ENCODE measurements around the gene PEX14.
"Not testable (repeated sequence)": the region's sequence is repeated elsewhere in the genome, so short reads cannot be mapped to it uniquely, and the experiment has no call there.

Gene PEX14

DNA sequence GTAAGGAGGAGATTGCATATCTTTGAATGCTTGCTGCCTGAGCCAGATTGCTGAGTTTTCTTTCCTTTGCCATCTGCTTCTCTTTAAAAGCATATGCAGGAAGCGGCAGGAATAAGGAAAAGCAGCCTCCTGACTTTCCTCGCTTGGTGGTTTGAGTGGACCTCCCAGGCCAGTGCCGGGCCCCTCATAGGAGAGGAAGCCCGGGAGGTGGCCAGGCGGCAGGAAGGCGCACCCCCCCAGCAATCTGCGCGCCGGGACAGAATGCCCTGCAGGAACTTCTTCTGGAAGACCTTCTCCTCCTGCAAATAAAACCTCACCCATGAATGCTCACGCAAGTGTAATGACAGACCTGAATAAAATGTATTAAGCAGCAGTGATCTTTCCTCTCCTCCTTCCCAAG is 23.5 kb upstream of the PEX14 start:
- no peak for DNase-seq

DNA sequence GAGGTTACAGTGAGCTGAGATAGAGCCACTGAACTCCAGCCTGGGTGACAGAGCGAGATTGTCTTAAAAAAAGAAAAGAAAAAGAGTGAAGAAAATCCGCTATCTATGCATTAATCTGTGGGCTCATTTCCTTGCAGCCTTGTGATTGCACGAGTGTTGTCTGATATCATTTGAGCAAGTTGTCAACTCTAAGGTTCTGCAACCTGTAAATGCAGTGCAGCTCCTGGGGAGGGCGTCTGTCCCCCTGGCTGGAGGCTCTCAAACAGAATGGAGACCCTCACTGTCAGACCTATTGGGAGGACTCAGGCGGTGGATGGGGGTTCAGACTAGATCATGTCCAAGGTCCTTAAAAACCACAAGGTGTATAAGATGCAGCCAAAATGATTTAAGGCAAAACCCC is 18.7 kb upstream of the PEX14 start:
- DNase-seq = no peak

DNA sequence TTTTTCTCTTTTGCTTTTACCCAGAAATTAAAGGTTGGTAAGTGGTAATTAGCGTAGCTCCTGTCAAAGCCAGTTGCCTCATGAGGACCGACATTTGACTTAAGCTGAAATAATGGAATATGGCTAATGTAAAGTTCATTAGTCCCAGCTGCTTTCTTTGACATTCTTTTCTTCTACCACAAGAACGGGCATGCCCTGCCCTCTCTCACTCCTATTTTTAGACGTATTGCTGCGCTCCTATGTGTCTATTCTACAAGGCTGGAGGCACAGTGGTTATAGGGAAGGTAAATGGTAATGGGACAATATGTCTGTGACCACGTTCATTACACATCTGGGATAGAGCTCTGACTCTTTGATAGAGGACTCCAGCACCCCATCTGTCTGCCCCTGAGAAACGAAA is 18.1 kb upstream of the PEX14 start:
- no peak for DNase-seq

DNA sequence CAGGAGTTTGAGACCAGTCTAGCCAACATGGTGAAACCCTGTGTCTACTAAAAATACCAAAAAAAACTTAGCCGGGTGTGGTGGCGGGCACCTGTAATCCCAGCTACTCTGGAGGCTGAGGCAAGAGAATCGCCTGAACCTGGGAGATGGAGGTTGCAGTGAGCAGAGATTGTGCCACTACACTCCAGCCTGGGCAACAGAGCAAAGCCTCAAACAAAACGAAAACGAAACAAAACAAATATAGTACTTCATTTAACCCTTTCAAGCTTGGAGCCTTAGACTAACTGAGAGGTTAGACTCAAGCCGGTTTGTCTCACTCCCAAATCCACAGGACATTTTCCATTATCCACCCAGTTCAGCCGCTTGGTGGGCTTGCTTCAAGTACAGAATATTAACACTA is 17.3 kb upstream of the PEX14 start:
- not testable (repeated sequence) for DNase-seq

DNA sequence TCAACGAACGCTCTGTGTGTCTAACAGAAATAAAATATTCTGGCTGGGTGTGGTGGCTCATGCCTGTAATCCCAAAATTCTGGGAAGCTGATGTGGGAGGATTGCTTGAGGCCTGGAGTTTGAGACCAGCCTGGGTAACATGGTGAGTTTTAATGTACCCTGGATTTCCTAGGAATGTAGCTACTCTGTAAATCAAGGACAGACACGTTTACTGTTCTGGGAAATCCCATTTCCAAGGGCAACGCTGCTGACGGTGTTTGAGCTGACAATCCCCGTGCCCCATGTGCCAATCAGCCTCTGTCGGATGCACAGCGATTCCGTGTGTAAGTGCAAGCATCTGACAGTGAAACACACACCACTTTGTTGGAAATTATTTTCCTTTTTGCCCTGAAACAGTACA is 16.9 kb upstream of the PEX14 start:
- no peak for DNase-seq

DNA sequence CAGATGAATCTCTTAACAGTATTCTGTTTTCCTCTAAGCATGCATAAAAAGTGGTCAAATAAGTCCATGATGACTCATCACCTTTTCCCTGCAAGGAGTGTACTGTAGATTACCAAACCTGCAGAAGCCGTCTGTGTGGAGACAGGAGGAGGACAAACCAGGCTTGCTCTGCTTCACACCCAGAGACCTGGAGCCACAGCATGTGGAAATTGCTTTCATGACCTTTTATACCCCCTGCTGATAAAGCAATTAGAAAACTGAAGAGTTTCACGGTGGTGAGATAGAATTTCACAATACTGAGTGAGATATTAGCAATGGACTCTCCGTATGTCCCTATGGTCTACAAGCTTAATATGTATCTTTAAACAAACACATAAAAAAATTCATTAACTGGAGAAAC is 15.6 kb upstream of the PEX14 start:
- DNase-seq = peak; percentile 78

DNA sequence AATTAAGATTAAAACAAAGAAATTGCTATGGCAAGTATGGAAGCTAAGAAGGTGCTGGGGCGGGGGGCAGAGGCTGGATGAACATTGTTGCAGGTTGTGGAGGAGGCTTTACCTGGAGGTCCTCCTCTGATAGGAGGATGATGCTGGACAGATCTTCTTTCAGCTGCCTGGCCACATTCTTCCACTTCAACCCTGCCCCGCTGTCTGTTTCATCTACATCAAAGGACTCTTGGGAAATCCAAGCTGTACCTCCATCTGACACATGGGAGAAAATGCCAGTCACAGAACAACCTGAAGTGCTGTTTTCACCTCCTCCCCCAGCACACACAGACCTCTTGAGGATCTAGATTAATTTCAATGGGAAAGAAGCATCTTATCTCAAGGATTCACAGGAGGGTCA is 7.7 kb upstream of the PEX14 start:
- DNase-seq = no peak

DNA sequence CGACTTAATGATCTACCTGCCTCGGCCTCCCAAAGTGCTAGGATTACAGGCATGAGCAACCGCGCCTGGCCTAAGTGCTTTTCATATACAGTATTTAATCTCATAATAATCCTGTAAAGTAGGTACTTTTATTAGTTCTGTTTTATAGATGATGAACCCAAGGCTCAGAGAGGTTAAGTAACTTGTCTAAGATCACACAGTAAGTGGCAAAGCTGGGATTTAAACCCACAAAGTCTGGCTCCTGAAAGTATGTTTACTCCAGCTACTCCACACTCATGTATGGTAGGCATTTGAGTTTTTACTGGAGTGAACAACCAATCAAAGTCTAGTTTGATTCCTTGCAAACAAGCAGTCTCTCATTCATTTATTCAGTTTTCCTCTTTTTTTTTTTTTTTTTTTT is 4.7 kb upstream of the PEX14 start:
- DNase-seq = no peak

DNA sequence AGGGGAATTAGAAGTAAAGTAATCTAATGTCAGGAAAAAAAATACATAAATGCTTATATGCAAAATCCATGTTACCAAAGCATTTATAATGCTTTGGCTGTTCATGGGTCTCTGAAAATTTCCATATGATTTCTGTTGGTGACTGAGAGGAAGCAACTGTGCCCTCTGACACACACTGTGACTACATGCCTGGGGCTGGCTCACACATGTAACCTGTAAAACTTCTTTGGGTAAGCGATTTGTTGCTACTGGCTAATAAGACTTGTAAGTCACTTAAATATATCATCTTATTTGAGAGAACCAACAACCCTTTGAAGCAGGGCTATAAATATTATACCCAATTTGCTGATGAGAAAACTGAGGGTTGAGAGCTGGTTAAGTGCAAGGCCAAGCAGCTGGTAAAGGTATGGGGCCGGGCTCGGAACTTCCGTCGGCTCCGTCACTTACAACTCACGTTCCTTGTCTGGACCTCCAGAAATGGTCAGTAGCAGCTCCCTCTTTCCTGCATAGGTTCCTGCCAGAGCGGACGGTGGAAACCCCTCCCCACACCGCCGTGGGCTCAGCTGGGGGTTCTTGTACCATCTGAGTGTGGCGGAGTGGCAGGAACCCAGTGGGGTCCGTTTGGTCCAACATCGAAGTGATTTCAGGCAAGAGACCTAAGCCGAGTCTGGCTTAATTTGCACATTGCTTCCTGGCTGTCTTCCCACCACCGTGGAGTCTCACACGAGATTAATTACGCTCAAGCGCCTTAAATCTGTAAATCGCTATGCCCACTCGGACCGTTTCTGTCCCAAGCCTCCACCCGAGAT is 3.1 kb upstream of the PEX14 start:
- no peak for DNase-seq

DNA sequence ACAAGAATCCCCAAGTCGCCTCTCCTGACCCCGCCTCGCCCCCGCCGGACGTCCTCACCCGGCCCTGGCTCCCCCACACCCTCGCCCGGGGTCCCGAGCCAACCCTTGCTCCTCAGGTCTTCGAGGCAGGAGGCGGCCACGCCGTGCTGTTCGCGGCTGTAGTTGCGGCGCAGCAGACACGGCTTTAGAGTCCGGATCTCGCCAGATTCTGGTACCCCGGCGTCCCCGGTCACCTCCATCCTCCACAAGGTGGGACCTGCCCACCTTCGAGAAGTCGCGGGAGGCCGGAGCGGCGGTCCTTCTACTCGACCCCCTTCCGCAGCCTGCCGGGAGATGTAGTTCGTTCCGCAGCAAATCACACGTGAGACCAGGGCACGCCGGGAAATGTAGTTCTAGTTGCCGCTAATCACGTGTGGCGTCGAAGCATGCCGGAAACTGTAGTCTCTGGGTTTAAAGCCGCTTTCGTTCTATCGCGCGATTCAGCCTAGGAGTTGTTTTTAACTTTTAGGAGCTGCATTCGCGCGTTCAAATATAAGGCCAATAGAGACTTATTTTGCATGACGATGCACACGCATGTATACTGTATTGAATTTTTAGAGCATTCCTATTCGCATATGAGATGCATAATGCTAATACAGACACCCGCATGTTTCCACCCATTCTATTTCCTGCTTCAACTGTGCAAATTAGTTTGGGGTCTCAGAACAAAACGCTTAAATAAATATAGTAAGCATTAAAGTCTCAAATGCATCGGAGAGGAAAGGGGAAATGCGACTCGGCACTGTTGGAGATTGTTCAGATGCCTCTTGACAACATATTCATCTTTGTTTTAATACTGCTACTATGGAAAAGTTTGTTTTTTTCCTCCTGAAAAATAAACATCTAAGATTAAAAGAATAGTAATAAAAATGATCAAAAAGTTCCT is 2.3 kb upstream of the PEX14 start, which contains the start of gene DFFA:
TSS of gene DFFA (minus strand) at position 310 of the 925 bp plus-strand sequence. CDS start at position 239, 71 bp downstream.
- DNase-seq = peak; percentile 100

DNA sequence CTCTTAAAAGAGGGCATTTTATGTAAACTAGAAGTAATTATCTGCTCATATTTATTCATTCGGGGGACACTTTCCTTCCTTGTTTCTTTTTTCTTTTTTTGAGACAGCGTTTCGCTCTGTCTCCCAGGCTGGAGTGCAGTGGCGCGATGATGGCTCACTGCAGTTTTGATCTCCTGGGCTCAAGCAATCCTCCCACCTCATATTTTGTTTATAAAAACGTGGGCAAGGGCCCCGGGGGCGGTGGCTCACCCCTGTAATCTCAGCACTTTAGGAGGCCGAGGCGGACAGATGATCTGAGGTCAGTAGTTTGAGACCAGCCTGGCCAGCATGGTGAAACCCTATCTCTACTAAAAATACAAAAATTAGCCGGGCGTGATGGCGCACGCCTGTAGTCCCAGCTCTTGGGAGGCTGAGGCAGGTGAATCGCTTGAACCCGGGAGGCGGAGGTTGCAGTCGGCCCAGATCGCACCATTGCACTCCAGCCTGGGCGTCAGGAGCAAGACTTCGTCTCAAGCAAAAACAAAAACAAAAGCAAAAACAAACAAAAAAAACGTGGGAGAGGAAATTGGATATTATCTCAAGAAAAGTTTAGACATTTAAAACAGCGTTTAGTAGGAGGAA is 1.5 kb upstream of the PEX14 start:
- no peak for DNase-seq

DNA sequence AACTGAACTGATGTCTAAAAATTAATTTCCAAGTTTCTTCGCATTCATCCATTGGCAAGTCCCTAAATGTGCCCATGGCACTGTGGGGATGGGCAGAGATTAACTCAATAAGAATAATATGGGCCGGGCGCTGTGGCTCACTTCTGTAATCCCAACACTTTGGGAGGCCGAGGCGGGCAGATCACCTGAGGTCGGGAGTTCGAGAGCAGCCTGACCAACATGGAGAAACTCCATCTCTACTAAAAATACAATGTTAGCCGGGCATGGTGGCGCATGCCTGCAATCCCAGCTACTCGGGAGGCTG is 489 bp upstream of the PEX14 start:
- not testable (repeated sequence) for DNase-seq

DNA sequence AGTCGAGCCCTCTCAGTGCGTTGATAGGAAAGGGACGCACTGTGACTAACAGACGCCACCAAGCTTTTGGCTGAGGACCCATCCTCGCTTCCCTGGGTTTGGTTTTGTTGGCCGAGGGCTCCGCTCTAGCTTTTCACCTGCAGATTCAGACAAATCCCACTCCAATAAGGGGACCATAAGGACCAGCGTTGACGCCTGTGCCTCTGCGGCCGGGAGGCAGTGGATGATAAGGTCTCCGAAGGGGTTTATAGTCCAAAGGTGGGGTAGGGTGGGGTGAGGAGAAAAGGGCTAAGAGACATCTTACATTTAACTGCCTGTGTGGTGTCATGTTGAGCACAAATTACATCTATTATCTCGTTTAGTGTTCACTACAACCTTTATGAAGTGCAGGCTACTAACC is 760 bp downstream of the PEX14 start:
- no peak for DNase-seq

DNA sequence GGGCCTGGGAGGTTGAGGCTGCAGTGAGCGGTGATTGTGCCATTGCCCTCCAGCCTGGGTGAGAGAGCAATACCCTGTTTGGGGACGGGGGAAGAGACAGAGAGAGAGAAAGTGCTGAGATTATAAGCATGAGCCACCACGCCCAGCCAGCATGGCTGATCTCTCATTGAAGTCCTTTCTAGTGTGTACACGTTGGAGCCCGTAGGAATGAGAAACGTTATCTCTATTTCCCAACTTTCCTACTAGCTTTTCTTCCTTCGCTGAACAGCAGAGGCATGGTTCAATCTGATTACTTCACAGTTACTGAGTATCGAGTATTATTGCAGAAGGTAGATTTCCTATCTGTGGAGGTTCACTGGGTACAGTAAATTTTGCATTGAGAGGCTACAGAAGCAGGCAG is 4.5 kb downstream of the PEX14 start:
- DNase-seq = no peak

DNA sequence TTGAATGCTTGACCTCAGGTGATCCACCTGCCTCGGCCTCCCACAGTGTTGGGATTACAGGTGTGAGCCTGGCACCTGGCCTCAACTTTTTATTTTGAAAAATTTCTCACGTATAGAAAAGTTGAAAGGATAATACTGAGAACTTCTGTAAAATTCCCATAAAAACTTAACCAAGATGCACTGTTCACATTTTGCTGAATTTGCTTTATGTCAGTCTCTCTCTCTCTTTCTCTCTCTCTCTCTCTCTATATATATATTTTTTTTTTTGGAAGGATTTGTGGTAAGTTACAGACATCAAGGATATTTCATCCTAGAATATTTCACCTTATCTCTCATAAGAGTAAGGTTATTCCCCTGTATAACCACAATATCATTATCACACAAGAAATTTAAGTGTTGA is 5.9 kb downstream of the PEX14 start:
- DNase-seq = no peak

DNA sequence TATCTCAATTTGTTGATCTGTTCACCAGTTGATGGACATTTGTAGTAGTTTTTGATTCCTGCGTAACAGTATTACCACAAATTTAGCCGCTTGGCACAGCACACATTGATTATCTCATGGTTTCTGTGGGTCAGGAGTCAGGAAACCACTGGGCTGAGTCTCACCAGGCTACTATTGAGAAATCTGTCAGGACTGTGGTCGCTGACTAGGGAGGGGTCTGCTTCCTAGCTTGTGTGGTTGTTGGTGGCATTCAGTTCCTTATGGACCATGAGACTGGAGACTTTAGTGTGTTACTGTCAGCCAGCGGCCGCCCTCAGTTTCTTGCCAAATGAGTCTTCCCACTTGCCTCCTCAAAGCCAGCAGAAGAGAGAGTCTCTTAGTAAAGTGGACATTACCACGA is 9.8 kb downstream of the PEX14 start:
- no peak for DNase-seq

DNA sequence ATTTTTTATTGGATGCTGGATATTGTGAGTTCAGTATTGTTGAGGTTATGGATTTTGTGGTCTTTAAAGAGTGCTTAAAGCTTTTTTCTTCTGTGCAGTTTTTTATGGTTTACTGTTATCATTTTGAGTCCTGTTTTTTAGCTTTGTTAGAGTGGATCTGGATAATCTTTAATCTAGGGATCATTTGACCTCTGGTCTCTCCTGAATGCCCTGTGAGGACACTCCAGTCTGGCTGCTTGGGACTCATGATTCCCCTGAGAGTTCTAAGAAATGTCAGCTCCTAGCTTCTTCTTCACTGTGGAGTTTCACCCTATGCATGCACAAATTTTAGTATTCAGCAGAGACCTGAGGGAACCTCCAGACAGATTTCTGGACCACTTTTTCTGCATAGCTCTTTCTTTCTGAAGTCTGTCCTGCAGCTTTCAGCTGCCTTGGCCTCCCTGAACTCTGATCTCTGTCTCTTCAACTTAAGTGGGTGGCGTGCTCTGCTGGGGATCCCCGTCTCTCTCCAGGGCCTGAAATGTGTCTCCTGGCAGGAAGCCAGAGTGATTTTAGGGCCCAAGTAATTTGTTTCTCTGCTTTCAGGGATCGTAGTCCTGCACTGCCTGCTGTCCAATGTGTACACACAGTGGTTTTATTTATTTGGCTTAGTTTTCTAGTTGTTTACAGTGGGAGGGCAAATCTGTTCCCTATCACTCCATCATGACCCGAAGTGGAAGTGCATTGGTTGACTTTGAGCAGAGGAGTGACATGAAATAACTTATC is 14.7 kb downstream of the PEX14 start:
- DNase-seq = no peak

DNA sequence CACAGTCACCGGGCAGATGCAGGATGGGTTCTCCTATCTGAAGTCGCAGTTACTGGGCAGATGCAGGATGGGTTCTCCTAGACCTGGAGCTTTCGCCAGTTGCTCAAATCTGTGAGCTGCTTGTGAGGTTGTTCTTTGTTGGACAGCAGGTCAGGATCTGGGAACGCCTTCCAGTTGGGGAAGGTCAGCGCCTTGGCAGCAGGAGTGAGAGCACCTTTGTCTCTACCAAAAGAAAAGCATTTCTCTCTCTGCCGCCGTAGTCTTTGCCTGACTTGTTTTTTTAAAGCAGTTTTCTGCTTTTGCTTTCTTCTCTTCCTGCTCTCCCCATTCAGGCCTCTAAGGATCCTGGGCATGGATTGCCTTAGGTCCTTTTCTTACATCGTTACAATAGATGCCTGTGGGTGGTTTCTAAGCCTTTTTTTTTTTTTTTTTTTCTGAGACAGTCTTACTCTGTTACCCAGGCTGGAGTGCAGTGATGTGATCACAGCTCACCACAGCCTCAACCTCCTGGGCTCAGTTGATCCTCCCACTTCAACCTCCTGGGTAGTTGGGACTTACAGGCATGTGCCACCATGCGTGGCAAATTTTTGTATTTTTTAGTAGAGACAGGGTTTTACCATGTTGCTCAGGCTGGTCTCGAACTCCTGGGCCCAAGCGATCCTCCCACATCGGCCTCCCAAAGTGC is 15.7 kb downstream of the PEX14 start:
- DNase-seq = no peak

DNA sequence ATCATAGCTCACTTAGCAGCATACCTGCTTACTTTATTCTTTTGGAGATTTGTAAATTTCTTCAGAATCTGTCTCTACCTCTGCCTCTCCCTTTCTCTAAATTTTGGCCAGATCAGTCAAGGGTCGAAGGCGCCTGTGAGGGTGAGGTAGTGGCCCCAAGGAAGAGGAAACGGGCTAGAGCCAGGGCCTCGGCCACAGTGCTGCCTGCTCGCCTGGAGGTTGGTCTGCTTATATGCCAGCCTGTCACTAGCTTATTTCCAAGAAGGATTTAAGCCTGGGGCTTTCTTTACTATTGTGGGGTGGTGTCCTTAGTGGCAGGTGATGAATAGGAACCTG is 19.6 kb downstream of the PEX14 start:
- no peak for DNase-seq

DNA sequence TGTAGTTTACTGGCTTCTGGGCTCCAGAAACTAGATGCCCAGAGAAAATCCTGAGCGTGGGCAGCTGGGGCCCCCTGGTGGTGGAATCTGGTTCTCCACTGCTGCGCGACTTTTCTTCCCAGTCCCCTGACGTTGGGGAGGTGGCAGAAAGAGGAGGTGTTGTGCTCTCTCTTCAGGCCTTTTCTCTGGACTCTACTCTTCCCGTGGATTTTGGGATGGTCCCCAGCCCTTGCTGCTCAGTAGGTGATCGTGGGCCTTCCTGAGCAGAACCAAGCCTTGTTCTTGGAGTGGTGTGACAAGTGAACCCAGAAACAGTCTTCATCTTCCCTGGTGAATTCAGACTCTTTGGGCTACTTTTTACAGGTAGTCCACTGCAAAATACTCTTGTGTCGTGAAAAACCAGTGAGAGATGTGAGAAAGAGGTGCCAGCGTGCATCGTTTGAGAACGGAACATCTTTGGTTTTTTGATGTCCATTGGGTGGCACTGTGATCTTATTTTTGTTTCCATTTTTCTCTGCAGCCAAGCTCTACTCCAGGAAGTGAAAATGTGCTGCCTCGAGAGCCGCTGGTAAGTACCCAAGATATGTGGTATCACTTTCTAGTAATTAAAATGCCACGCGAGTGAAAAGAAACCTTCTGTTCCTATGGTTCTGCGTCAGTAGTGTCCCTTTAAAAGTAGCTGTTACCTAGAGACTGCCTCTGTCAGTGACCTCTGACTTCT is 20.2 kb downstream of the PEX14 start:
- DNase-seq = peak; percentile 75

DNA sequence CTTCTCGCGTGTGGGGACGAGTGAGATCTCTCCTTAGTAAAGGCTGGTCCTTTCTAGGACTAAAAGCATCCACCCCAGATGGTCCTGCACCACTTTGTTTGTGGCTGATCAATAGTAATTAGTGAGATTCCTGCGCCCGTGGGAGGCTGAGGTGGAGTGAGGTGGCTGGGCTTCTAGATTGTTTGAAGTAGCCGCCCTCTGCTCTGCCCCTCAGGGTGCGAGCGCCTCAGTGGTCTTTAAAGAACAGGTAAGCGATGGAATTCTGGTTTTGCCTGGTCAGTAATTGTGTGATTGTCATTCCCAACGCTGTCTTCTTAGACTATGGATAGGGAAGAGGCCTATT is 20.7 kb downstream of the PEX14 start:
- no peak for DNase-seq

DNA sequence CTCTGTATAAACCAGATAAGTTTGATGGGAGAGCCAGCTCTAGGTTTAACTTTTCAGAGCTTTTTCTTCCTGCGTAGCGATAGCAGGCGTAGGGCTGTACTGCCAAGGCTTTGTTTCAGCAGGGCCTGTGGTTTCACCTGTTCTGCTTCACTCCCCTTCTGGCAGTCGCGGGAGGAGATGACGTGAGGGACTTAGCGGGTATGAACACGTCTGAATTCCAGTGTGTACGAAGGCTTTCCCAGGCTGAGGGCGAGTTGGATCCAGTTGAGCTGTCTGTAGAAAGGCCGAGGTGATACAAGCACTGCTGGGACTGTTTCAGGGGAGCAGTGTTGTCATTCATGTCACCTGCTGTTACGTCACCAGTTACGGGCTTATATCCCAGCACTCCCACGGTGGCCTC is 21.2 kb downstream of the PEX14 start:
- peak; percentile 69 for DNase-seq

Measured in NCI-H510A (cell line).